NCI-H2227 (cell line): ENCODE data around the gene RHD.
A peak's percentile ranks its signal among the peaks of the same experiment; 100 is the strongest.
"Not testable (repeated sequence)": the region's sequence is repeated elsewhere in the genome, so short reads cannot be mapped to it uniquely, and the experiment has no call there.

Source experiments
- DNase-seq: peaks from one replicate; lab custom pipeline; 2025; ENCODE audit not compliant: unreplicated experiment; lab: John Stamatoyannopoulos, UW

The RHD gene

GRCh38 chr1:25302330-25302729, 30.0 kb downstream of the RHD start:
- DNase-seq: not testable (repeated sequence)

GRCh38 chr1:25304936-25305335, 32.6 kb downstream of the RHD start:
- DNase-seq: not testable (repeated sequence)

DNA sequence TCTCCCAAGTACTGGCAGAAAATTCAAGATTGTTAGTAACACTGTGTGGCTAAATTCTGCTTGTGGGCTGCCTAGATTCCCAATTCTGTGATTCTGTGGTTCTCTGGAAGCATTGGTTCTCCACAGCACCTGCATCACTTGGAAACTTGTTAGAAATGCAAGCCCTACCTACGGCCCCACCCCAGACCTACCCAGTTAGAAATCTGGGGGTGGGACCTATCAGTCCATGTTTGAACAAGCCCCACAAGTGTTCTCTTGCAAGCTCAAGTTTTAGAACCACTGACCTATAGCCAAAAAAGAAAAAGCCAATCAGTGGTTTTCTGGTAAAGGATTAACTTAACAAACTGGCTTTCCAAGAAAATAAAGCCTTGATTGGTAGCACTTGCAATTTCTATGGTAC, 35.9 kb downstream of the RHD start:
- not testable (repeated sequence) for DNase-seq

- not testable (repeated sequence) for DNase-seq
Observed at GRCh38 chr1:25309085-25309484, 36.8 kb downstream of the RHD start.

DNA sequence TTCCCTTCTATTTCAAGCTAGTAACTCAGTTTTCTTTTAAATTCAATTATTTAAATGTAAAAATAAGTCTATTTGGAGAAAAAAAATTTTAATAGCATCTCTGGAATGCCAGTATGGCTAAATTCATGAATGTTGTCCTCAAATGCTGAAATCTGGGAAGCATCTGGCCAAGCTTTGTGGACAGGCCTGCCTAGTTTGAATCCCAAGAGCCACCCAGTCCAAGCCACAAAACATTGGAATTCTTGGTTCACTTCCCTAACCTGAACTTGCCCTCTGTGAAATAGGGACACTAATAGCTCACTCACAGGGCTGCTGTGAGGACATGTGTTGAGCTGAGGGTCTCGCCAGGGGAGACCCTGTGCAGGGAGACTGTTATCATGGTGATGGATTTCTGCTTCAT, 37.2 kb downstream of the RHD start:
- DNase-seq: not testable (repeated sequence)

DNA sequence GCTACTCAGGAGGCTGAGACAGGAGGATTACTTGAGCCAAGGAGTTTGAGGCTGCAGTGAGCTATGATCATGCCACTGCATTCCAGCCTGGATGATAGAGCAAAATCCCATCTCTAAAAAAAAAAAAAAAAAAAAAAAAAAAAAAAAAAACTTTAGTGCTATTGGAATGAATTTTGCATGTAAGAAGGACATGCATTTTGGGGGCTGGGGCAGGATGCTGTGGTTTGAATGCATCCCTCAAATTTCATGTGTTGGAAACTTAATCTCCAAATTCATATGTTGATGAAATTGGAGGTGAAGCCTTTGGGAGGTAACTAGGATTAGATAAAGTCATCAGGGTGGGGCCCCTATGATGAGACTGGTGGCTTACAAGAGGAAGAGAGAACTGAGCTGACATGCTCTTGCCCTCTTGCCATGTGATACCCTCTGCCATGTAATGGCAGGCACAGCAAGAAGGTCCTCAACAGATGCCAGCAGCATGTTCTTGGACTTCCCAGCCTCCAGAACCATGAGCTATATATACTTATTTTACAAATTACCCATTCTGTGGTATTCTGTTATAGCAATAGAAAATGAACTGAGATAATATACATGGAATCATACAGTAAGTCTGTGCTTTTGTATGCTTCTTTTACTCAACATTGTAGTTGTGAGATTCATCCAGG, 40.6 kb downstream of the RHD start:
- not testable (repeated sequence) for DNase-seq

GRCh38 chr1:25320314-25320938, 48.1 kb downstream of the RHD start:
- DNase-seq: not testable (repeated sequence)

DNA sequence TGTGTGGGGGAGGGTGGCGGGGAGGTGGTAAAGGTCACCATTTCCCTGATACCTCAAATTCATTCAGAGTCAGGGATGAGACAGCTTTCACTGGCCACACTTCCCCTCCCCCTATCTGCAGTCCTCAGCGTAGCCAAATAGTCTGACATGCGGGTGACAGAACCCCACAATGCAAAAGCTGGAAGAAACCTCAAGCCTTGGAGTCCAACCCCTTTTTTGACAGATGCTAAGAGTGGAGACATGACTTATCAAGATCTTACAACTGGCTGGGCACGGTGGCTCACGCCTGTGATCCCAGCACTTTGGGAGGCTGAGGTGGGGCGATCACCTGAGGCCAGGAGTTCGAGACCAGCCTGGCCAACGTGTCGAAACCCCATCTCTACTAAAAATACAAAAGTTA, 49.8 kb downstream of the RHD start:
- DNase-seq: not testable (repeated sequence)

DNA sequence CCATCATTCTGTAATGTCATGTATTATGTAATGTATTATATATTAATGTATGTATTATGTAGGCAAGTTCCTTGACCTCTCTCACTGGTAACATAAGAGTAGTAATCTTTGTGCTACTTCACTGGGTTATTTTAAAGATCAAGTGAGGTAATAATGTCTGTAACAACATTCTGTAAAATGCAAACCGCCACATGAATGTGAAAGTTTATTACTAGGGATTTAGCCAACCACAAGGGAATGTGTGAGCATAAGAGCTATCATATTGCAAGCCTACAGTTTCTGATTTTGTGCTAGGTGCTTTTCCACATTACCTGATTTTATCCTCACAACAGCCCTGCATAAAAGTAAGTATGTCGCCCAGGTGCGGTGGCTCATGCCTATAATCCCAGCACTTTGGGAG, 52.1 kb downstream of the RHD start:
- not testable (repeated sequence) for DNase-seq

- not testable (repeated sequence) for DNase-seq
Observed at GRCh38 chr1:25327864-25328790, 55.8 kb downstream of the RHD start.

GRCh38 chr1:25328791-25329185, 56.5 kb downstream of the RHD start:
- not testable (repeated sequence) for DNase-seq

DNA sequence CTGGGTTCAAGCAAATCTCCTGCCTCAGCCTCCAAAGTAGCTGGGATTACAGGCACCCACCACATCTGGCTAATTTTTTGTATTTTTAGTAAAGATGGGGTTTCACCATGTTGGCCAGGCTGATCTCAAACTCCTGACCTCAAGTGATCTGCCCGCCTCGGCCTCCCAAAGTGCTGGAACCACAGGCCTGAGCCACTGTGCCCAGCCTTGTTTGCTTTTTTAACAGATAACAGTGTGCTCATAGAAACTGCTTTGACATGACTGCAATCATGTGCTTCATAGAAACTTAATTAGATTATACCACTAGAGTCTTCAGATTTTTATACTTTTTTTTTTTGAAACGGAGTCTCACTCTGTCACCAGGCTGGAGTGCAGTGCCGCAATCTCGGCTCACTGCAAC, 57.0 kb downstream of the RHD start:
- DNase-seq: not testable (repeated sequence)

DNA sequence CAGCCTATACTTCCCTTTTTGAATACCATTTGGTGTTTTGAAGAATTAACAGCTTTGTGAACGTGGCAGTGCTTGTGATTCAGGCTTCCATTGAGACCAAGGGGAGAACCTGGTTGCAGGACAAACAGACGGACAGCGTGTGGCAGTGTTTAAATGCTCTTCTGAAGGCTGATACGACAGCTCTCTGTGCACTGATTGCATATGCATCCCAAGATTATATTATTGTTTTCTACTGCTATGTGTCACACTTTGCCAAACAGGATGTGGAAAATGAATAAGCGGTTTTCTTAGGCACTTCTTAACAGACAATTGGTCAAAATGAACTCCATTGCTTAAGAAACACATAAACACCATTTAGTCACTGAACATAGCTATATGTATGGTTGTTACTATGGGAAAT, 57.6 kb downstream of the RHD start:
- DNase-seq: not testable (repeated sequence)

DNA sequence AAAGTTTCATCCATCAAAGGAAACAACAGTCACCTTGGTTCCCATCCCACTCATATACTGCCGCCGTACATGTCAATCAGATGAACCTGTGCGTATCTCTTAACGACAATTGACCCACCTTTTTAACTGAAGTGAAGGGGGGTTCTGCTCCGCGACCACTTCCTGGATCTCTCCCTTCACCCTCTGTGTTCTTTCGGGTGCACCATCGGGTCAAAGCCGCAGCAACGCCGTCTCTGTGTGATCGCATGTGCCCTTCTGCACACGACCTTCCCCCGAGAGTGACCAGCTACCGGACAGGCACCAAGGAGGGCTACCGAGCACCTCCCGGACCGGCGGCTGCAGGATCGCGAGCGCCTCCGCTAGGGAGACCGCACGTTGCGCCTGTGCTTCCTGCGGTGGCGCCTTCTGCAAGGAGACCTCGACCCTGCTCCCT, 64.6 kb downstream of the RHD start:
- DNase-seq: not testable (repeated sequence)

DNA sequence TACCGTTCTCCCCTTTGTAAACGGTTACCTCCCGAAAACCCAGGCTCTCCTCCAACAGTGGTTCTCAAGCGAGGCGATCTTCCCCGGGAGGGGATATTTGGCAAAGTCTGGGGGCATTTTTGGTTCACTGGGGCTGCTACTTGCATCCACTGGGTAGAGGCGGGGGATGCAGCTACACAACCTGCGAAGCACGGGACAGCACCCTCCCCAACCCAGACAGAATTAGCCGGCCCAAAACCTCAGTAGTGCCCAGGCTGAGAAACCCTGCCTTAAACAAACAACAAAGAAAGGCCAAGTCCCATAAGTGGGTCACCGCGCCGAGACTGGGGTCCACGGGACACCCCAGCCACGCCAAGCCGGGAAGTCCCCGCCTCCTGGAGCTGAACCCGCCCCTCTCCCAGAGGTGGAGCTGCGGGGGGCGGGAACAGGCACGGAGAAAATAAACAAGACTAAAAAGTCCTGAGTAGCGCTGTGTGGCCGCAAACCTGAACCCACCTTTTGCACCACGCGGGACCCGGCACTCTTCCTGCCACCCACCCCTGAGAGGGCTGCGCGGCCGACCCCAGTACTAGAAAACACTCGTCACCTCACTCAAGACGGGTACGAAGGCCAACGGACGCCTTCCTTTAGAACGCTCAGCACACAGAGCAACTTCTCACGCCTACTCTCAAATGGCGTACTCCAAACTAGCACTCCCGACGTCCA, 65.3 kb downstream of the RHD start:
- not testable (repeated sequence) for DNase-seq

GRCh38 chr1:25338188-25338981, 66.1 kb downstream of the RHD start, which contains the start of gene TMEM50A:
TMEM50A (plus strand) TSS chr1:25338334; CDS start chr1:25340487, 2,153 bp downstream.
- DNase-seq: peak; percentile 93

- no peak for DNase-seq
Observed at GRCh38 chr1:25338986-25339385, 66.7 kb downstream of the RHD start.

DNA sequence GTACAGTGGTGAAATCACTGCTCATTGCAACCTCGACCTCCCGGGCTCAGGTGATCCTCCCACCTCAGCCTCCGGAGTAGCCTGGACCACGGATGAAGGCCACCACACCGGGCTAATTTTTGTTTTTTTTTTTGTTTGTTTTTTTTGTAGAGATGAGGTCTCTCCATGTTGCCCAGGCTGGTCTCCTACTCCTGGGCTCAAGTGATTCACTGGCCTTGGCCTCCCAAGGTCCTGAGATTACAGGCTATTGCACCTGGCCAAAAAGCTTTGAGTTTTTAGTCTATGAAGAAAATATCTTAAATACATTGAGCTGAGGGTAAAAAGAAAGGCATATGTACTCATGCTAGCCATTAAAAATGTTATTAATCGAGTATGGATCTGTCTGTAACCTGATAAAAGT, 69.4 kb downstream of the RHD start:
- DNase-seq: no peak

- no peak for DNase-seq
Observed at GRCh38 chr1:25342846-25343245, 70.5 kb downstream of the RHD start.

GRCh38 chr1:25343872-25344271, 71.6 kb downstream of the RHD start:
- no peak for DNase-seq
